SK-N-SH (cell line): ENCODE measurements around the gene ATP2A3. TPM values are rescaled to one million over a fixed set of nuclear protein-coding genes. Genes with fewer than 3 reads are reported as not detected.

Experiments used
- CTCF ChIA-PET: fragments of 300-600, 350-600 bp; formaldehyde crosslinking; extraction: SDS; loops from one replicate; lab custom pipeline; 2021; lab: Yijun Ruan, JAX
- POLR2A ChIA-PET: fragments of 350-600 bp; sonication (Branson Sonifier 250); formaldehyde crosslinking; extraction: SDS; loops from one replicate; lab custom pipeline; 2020; ENCODE audit warnings: antibody characterized with exemption, inconsistent platforms; lab: Yijun Ruan, JAX
- DNase-seq: peaks from one replicate; pipeline ENCODE4 v3.0.0; 2012
- H2AFZ ChIP-seq: fragments of 200-600 bp; sonication (generic); 2 replicates; pipeline ENCODE4 v1.8.1; 2016; ENCODE audit warnings: antibody characterized with exemption, mild to moderate bottlenecking, low read depth
- H3F3A ChIP-seq: fragments of 200-600 bp; sonication (generic); replicated peaks from 2 replicates; pipeline ENCODE3; 2016; ENCODE audit warnings: antibody characterized with exemption, mild to moderate bottlenecking; ENCODE audit not compliant: insufficient read depth
- H3K27ac ChIP-seq, 2 experiments: fragments of 200-500 bp in 1 of 2; fragments of 200-600 bp in 1 of 2; sonication (Bioruptor generic) in 1 of 2; sonication (generic), shearing (Covaris generic) in 1 of 2; 2 replicates each; pipeline versions ENCODE4 v1.5.1 to v1.6.1; 2014 to 2016; ENCODE audit warnings: low read depth in 2 of 2, inconsistent platforms in 1 of 2, low read length in 1 of 2, mild to moderate bottlenecking in 1 of 2, mixed read lengths in 1 of 2
- H3K27me3 ChIP-seq: fragments of 200-600 bp; sonication (generic), shearing (Covaris generic); 2 replicates; pipeline ENCODE4 v1.6.1; 2016; ENCODE audit warnings: mixed run types; ENCODE audit not compliant: insufficient read depth
- H3K36me3 ChIP-seq, 2 experiments: fragments of 200-500 bp in 1 of 2; fragments of 200-600 bp in 1 of 2; sonication (Bioruptor generic) in 1 of 2; sonication (generic) in 1 of 2; replicated peaks in 1 of 2; 2 replicates each; pipeline versions ENCODE3 to v1.5.1; 2014 to 2016; ENCODE audit warnings: low read length in 1 of 2, mild to moderate bottlenecking in 1 of 2; ENCODE audit not compliant: insufficient read depth in 2 of 2, control insufficient read depth in 1 of 2
- H3K4me1 ChIP-seq, 2 experiments: fragments of 200-500 bp in 1 of 2; fragments of 200-600 bp in 1 of 2; sonication (Bioruptor generic) in 1 of 2; sonication (generic), shearing (Covaris generic) in 1 of 2; 2 replicates each; pipeline versions ENCODE4 v1.5.1 to v1.6.1; 2014 to 2016; ENCODE audit warnings: low read depth in 1 of 2, low read length in 1 of 2, mixed run types in 1 of 2; ENCODE audit not compliant: insufficient read depth in 2 of 2, control insufficient read depth in 1 of 2
- H3K4me2 ChIP-seq: fragments of 200-600 bp; sonication (generic), shearing (Covaris generic); 2 replicates; pipeline ENCODE4 v1.6.1; 2017; ENCODE audit warnings: mixed run types
- H3K4me3 ChIP-seq, 2 experiments: fragments of 200-500 bp in 1 of 2; fragments of 200-600 bp in 1 of 2; sonication (Bioruptor generic) in 1 of 2; sonication (generic), shearing (Covaris generic) in 1 of 2; 2 replicates each; pipeline versions ENCODE4 v1.5.1 to v1.8.1; 2014 to 2016; ENCODE audit warnings: low read depth in 2 of 2, inconsistent platforms in 1 of 2, low read length in 1 of 2, mild to moderate bottlenecking in 1 of 2, mixed read lengths in 1 of 2, moderate library complexity in 1 of 2
- H3K79me2 ChIP-seq: fragments of 200-600 bp; sonication (generic); 2 replicates; pipeline ENCODE4 v1.8.1; 2017; ENCODE audit warnings: mild to moderate bottlenecking; ENCODE audit not compliant: insufficient read depth
- H3K9ac ChIP-seq: fragments of 200-600 bp; sonication (generic); 2 replicates; pipeline ENCODE4 v1.6.1; 2017; ENCODE audit warnings: mixed run types
- H3K9me2 ChIP-seq: fragments of 200-600 bp; sonication (generic); 2 replicates; pipeline ENCODE4 v1.6.1; 2017; ENCODE audit warnings: mixed run types
- H3K9me3 ChIP-seq: fragments of 200-600 bp; sonication (generic); 2 replicates; pipeline ENCODE4 v1.6.1; 2017; ENCODE audit warnings: mixed run types, mild to moderate bottlenecking, moderate library complexity
- H4K20me1 ChIP-seq: fragments of 200-600 bp; sonication (generic); 2 replicates; pipeline ENCODE4 v1.6.1; 2017; ENCODE audit warnings: mild to moderate bottlenecking, mixed run types; ENCODE audit not compliant: insufficient read depth
- CHD2 ChIP-seq: fragments of 150-350 bp; IDR thresholded peaks from 2 replicates; pipeline ENCODE4 v1.6.1; 2018; ENCODE audit warnings: low read length; ENCODE audit not compliant: partially characterized antibody
- ELF1 ChIP-seq: IDR thresholded peaks from 2 replicates; pipeline ENCODE4 v1.4.0; 2012
- FOSL2 ChIP-seq: IDR thresholded peaks from 2 replicates; pipeline ENCODE4 v1.4.0; 2012; ENCODE audit warnings: low read depth, mild to moderate bottlenecking, moderate library complexity, borderline replicate concordance
- FOXJ3 ChIP-seq: sonication (generic); formaldehyde crosslinking; IDR thresholded peaks from 2 replicates; pipeline ENCODE4 v1.5.1; 2020; ENCODE audit warnings: mild to moderate bottlenecking, missing genetic modification reagents
- FOXM1 ChIP-seq: IDR thresholded peaks from 2 replicates; pipeline ENCODE4 v1.4.0; 2012; ENCODE audit warnings: low read depth, mild to moderate bottlenecking
- GATA2 ChIP-seq: sonication (generic); formaldehyde crosslinking; IDR thresholded peaks from 2 replicates; pipeline ENCODE4 v1.5.0; 2020; ENCODE audit warnings: mild to moderate bottlenecking, missing genetic modification reagents
- JUND ChIP-seq: IDR thresholded peaks from 2 replicates; pipeline ENCODE4 v1.4.0; 2012
- MEF2A ChIP-seq: IDR thresholded peaks from 2 replicates; pipeline ENCODE4 v1.4.0; 2012; ENCODE audit warnings: low read depth, borderline replicate concordance
- POLR2AphosphoS5 ChIP-seq: IDR thresholded peaks from 2 replicates; pipeline ENCODE4 v1.6.1; 2012; ENCODE audit warnings: low read depth, low read length
- RCOR1 ChIP-seq: fragments of 150-350 bp; IDR thresholded peaks from 2 replicates; pipeline ENCODE4 v1.6.1; 2017; ENCODE audit warnings: antibody characterized with exemption, low read length
- RFX5 ChIP-seq: IDR thresholded peaks from 2 replicates; pipeline ENCODE4 v1.6.1; 2012; ENCODE audit warnings: mild to moderate bottlenecking, improper control_type of control experiment, low read length
- SIN3A ChIP-seq: IDR thresholded peaks from 2 replicates; pipeline ENCODE4 v1.6.1; 2012; ENCODE audit warnings: low read depth, mild to moderate bottlenecking, low read length, moderate library complexity, borderline replicate concordance
- SMC3 ChIP-seq: IDR thresholded peaks from 2 replicates; pipeline ENCODE4 v1.6.1; 2012; ENCODE audit warnings: low read depth, low read length, improper control_type of control experiment
- TEAD4 ChIP-seq: IDR thresholded peaks from 2 replicates; pipeline ENCODE4 v1.4.0; 2012; ENCODE audit warnings: mild to moderate bottlenecking, borderline replicate concordance; ENCODE audit not compliant: insufficient read depth
- YY1 ChIP-seq: IDR thresholded peaks from 2 replicates; pipeline ENCODE4 v1.4.0; 2012; ENCODE audit warnings: low read depth, mild to moderate bottlenecking
- WGBS: methylation state at CpG from one replicate; pipeline ENCODE4 v1.1.6; 2017; ENCODE audit warnings: low lambda C conversion rate; 5-methylcytosine and 5-hydroxymethylcytosine counted together
- polyA plus RNA-seq, 3 experiments: library from polyadenylated mRNA; depleted of rRNA; stranded (reverse); fragments of >200 nt; gene quantifications; 2 replicates each; pipeline ENCODE4 v1.2.3, GENCODE V29; 2012
- TF ChIP-seq, protein P1 (sequence below): fragments of 150-350 bp; IDR thresholded peaks from 2 replicates; pipeline ENCODE4 v1.6.1; 2017; ENCODE audit warnings: antibody characterized with exemption, low read length, low read depth, borderline replicate concordance
- TF ChIP-seq, protein P2 (sequence below): IDR thresholded peaks from 2 replicates; pipeline ENCODE4 v1.4.0; 2012; ENCODE audit warnings: low read depth
- TF ChIP-seq, protein P3 (sequence below): IDR thresholded peaks from 2 replicates; pipeline ENCODE4 v1.4.0; 2012; ENCODE audit warnings: low read depth, borderline replicate concordance

ATP2A3 gene
- polyA plus RNA-seq, 1 of the 3 experiments (the other 2 are of a cell fraction) = 2.1 TPM

DNA sequence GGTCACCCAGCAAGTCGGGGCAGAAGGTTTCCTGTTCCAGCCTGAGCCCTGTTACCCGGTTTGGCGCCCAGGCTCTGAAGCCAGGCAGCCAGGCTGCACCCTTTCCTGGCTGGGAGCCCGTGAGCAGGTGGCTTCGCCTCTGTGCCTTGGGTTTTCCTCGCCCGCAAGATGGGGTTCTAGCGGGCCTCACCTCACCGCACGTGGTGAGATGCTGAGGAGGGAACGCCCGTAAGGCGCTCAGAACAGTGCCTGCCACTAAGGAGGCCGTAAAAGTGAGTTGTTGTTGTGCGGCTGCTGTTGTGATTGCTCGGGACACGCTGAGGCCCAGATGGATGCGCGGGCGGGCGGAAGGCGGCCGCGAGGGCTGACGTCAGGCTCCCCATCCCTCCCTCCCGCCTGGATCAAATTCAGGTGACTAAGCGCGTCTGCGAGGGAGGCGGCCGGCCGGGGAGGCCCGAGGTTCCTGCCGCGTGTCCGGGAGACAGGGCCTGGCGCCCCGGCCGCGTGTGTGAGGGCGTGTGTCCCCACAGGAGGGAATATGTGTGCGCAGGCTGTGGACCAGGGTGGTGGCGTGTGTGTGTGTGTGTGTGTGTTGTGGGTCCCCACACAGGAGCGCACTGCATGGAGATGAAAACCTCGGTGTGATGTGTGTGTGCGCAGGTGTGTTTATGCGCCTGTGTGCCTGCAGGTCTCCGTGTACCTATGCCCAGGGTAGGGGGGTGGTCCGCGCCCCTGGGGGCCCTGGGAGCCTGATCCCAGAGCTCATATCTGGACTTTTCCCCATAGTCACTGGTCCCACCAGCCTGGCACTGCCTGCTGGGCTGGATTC lies 75.7 kb downstream of the ATP2A3 start:
- H2AFZ ChIP-seq = no peak overlapping the region
- WGBS = 92% methylated on average over 32 of the region's 50 CpGs
- no peaks in the 10 kb centered on the region for H3K9me2 ChIP-seq
- H3K9me3 ChIP-seq = no peaks in the 10 kb centered on the region
- TF ChIP-seq FOXM1 (no peak), RCOR1 (no peak), FOXJ3 (no peak), JUND (no peak), SMC3 (no peak), POLR2AphosphoS5 (no peak), GATA2 (CRISPR knock-in tag) (no peak), CHD2 (no peak), FOSL2 (no peak), YY1 (no peak), TEAD4 (no peak), MEF2A (no peak), ELF1 (no peak)
- TF ChIP-seq, protein P1, sequence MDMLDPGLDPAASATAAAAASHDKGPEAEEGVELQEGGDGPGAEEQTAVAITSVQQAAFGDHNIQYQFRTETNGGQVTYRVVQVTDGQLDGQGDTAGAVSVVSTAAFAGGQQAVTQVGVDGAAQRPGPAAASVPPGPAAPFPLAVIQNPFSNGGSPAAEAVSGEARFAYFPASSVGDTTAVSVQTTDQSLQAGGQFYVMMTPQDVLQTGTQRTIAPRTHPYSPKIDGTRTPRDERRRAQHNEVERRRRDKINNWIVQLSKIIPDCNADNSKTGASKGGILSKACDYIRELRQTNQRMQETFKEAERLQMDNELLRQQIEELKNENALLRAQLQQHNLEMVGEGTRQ = no peak
- TF ChIP-seq, protein P2, sequence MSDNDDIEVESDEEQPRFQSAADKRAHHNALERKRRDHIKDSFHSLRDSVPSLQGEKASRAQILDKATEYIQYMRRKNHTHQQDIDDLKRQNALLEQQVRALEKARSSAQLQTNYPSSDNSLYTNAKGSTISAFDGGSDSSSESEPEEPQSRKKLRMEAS = no peak
- H3K27me3 ChIP-seq = no peaks in the 10 kb centered on the region
- ChIA-PET CTCF (interaction anchor here (0.6 to 2.3 kb wide), 3 partner anchors 9 to 155 kb away, joined by 3 to 12 read pairs (median 7); no protein-coding TSS in a partner anchor), POLR2A (no interaction called here)
- peaks cover 18% of the 10 kb centered on the region; the same call in 1 of the 2 replicates for H3K79me2 ChIP-seq
- no peak overlapping the region for H3K9ac ChIP-seq
- H3K4me1 ChIP-seq = peaks cover 9 to 37% of the 10 kb centered on the region in 2 experiments; a peak in 3 of 4 replicates
- no peak for DNase-seq
- H3K27ac ChIP-seq = peak overlapping the region in 1 of 2 experiments; percentile 93; a peak in 1 of 4 replicates
- H3K4me2 ChIP-seq = peak overlapping the region; percentile 96; the same call in 1 of the 2 replicates
- H3F3A ChIP-seq = peaks cover 10% of the 10 kb centered on the region
- H3K4me3 ChIP-seq = no peak overlapping the region
- peaks cover 0 to 5% of the 10 kb centered on the region in 2 experiments for H3K36me3 ChIP-seq
- H4K20me1 ChIP-seq = 0 out of 2 replicates have a peak, but pooled peaks cover 4% of the 10 kb centered on the region

DNA sequence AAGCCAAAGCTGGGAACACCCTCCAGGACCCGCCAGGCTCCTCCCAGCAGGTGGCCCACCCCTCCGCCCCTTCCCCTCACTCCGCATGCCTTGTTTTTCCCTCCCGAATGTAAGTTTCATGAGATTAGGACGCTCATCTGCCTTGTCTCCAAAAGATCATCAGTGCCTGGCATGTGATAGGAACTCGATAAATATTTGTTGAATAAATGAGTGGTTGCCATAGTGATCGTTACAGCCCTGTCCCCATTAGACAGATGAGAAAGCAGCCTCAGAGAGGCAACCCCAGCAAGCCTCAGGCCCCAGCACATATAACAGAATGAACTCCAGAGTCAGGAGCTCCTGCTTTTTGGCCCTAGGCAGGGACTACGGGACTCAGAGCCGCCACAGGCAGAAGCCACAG lies 76.4 kb downstream of the ATP2A3 start:
- no peak overlapping the region for H3K4me2 ChIP-seq
- H3F3A ChIP-seq = peaks cover 10% of the 10 kb centered on the region
- no peak overlapping the region for H3K4me3 ChIP-seq
- ChIA-PET POLR2A (no interaction called here), CTCF (interaction anchor here (0.6 to 1.1 kb wide), 2 partner anchors 24 to 154 kb away, joined by 3 read pairs; no protein-coding TSS in a partner anchor)
- no peak overlapping the region for H2AFZ ChIP-seq
- no peaks in the 10 kb centered on the region for H3K27me3 ChIP-seq
- no peak overlapping the region for H3K9ac ChIP-seq
- TF ChIP-seq RFX5 (no peak), POLR2AphosphoS5 (no peak), SIN3A (no peak)
- TF ChIP-seq, protein P3, sequence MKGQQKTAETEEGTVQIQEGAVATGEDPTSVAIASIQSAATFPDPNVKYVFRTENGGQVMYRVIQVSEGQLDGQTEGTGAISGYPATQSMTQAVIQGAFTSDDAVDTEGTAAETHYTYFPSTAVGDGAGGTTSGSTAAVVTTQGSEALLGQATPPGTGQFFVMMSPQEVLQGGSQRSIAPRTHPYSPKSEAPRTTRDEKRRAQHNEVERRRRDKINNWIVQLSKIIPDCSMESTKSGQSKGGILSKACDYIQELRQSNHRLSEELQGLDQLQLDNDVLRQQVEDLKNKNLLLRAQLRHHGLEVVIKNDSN = no peak
- TF ChIP-seq, protein P1 = no peak
- H3K27ac ChIP-seq = no peak overlapping the region
- H3K9me3 ChIP-seq = no peaks in the 10 kb centered on the region
- H3K36me3 ChIP-seq = peaks cover 0 to 5% of the 10 kb centered on the region in 2 experiments
- H3K79me2 ChIP-seq = peaks cover 18% of the 10 kb centered on the region; the same call in 1 of the 2 replicates
- H3K9me2 ChIP-seq = no peaks in the 10 kb centered on the region
- H3K4me1 ChIP-seq = peaks cover 9 to 34% of the 10 kb centered on the region in 2 experiments; a peak in 3 of 4 replicates
- 0 out of 2 replicates have a peak, but pooled peaks cover 4% of the 10 kb centered on the region for H4K20me1 ChIP-seq
- no peak for DNase-seq
- 91% methylated on average over 9 of the region's 9 CpGs for WGBS
